GM19455 (cell line): Measurements from ENCODE around the gene DCP1B.

Source experiments
- ATAC-seq: cut with Tn5 transposase; IDR thresholded peaks from one replicate; pipeline ENCODE4 v1.9.1; 2021; ENCODE audit not compliant: unreplicated experiment

Gene DCP1B

DNA sequence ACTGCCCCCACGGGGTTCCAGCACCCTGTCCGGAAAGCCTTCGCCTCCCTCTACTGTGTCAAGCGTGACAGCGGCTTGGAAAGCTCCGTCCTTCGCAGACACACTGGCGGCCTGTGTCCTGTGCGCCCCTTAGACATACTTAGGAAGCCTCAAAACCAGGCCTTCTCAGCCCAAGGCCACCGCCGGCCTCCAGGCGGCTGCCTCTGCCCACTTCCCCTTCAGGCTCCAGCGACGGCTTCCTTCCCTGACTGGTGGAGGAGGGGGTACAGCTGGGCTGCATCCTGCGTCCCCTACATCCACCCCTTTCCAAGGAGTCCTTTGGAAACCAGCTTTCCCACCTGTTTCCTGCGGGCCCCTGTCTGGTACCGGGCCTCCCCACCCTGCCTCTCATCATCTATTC lies 83.3 kb downstream of the DCP1B start:
- no peak for ATAC-seq

DNA sequence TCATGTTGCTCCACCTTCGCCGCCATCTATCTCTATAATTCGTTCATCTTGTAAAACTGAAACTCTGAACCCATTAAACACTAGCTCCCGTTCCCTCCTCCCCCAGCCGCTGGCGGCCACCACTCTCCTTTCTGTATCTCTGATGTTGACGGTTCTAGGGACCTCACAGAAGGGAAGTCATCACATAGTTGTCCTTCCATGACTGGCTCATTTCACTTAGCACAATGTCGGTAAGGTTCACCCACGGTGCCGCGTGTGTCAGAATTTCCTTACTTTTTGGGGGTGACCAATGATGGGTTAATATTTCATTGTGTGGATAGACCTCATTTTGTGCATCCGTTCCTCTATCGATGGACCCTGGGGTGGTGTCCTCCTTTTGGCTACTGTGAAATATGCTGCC lies 83.8 kb downstream of the DCP1B start:
- ATAC-seq = no peak

- ATAC-seq = no peak
Measured at GRCh38 chr12:1919763-1920162, 84.5 kb downstream of the DCP1B start.

DNA sequence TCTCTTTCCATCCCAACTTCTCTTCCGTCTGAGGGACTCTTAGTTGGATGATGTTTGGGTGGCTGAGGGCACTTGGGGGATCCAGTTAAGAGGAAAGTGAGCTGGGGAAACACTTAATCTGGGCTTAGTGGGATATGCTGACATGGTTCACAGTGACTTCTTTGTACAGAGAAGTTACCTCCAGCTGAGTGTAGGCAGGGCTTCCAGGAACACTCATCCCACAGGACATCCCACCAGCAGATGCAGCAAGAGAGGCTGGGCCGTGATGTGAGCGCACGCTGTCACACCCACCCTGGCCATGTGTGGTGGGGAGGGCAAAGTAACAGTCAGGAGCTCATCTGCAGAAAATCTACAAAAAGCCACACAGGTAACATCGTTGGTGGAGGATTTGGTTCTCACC lies 85.0 kb downstream of the DCP1B start:
- ATAC-seq = no peak

GRCh38 chr12:1918884-1919236 lies 85.4 kb downstream of the DCP1B start:
- no peak for ATAC-seq

GRCh38 chr12:1918081-1918883 lies 86.0 kb downstream of the DCP1B start, which contains the start of gene CACNA2D4:
TSS of gene CACNA2D4 (minus strand) at chr12:1918652. CDS start at chr12:1918473, 179 bp downstream.
- no peak for ATAC-seq

- no peak for ATAC-seq
Measured at GRCh38 chr12:1917172-1918070, 86.8 kb downstream of the DCP1B start.

DNA sequence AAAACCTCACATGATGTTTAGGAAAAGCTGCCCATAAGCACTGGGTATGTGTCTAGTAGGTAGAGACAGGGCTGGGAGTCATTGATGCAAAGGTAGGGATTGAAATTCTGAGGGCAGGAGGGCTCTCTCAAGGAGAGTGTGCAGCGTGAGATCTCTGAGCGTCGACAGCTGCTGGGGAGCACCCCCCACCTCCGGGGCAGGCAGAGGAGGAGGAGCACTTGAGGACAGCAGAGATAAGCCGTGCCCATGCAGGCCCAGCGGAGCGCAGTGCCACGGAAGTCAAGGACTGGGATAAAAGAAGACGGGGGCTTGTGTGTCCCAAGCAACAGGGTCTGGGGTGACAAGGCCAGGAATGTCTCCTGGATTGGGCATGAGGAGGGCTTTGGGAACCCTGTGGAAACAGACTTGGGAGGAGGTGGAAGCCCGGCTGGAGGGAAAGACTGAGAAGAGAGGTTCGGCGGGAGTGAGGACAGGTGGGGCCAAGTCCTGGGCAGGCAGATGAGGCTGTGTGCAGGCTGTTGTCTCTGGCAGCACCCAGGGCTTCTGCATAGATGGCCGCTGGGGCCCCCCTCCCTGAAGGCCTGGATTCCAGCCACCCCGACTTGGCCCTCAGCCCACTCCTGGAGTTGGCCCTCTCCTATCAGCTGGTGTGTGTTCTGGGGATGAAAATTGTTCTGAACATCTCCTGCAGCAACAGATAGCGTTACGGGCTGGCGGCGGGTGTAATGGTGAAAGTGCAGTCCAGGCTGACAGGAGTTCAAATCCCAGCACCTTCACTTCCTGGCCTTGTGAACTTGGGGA lies 87.7 kb downstream of the DCP1B start:
- ATAC-seq = no peak

- ATAC-seq = no peak
Measured at GRCh38 chr12:1915082-1915968, 88.9 kb downstream of the DCP1B start.

DNA sequence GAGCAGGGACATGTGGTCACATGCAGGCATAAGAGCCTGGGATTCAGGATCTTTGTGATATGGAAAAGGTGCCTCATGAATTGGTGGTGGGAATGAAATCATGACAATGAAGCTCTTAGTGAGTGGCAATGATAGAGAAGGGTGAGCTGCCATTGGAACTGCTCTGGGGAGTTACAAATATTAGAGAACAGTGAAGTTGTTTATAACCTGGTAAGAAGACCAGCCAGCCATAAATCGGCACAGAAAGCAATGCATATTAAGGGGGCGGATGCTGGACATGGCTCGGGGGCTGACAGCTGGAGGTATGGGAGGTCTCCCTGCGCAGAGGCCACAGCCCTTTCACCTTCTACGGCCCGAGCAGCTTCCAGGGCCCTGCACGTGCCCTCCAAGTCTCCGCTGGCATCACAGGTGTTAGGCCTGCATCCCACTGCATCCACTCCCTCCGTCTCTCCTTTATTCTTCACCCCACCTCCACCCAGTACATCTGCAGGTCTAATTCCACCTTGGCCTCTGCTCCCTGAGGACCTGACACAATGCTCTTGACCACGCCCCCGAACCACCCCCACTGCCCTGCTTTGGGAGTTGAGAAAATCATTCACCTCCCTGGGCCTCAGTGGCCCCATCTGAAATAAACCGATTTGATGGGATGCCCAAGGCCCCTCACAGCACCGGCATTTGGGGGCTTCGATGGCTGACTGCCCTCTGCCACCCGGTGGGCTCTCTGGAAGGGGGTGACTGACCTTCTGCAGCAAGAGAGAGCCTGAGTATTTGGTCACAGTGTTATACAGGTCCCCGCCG lies 89.9 kb downstream of the DCP1B start:
- ATAC-seq = no peak

- ATAC-seq = no peak
Measured at GRCh38 chr12:1913377-1914113, 90.7 kb downstream of the DCP1B start.

DNA sequence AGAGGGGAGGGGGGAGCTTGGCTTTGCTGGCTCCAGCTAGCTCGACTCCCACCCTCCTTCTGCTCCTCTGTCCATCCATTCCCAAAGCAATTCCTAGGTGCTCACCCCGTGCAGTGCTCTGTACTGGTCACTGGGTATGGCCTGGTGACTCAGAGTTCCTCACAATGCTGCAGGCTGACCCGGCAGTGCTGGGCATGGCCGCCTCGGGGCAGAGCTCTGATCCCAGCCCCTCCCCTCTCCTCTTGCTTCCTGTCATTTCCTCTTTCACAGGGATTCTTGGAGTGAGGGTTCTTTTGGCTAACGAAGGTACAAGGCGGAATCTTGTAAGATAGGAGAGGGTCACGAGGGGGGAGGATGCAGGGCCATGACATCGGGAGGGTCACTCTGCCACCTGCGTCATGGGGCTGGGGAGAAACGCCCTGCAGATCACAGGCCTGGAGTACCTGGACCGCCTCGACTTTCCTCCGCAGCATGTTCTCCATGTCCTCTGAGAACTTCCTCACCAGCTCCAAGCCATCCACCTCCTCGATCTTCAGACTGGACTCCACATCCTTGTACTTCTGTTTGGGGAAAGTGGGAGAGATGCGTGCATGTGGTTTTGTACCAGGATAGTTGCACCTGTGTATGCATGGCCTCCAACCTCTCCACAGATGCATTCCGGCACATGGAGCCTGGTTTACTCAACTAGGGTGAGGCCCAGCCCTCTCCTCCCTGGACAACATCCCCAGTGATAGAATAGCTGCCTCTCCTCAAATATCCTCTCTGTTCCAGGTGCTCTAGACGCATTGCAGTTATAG lies 91.5 kb downstream of the DCP1B start:
- no peak for ATAC-seq

- ATAC-seq = no peak
Measured at GRCh38 chr12:1911598-1912575, 92.4 kb downstream of the DCP1B start.

DNA sequence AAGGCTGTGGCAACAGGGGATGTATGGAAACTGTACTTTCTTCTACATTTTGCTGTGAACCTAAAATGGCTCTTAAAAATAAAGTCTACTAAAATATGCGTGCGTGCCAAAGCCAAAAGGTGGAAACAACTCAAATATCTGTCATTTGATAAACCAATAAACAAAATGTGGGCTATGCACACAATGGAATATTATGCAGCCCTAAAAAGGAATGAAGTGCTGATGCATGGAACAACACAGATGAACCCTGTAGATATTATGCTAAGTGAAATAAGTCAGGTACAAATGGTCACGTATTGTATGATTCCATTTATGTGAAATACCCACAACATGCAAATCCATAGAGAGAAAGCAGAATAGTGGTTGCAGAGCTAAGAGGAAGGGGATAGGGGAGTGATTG lies 93.8 kb downstream of the DCP1B start:
- ATAC-seq = no peak

DNA sequence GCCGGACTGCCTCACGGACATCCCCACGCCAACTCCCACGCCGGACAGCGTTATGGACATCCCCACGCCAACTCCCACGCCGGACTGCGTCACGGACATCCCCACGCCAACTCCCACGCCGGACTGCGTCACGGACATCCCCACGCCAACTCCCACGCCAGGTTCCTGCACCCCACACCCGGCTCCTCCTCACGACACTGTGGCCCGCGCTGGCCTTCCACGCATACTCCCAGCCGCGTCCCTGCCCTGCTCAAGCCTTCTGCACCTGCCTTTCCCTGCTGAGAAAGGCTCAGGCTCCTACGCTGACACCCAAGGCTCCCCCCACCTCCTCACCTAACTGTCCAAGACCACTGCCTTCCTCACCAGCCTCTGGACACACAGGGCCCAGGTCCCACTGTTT lies 95.5 kb downstream of the DCP1B start:
- ATAC-seq = no peak

DNA sequence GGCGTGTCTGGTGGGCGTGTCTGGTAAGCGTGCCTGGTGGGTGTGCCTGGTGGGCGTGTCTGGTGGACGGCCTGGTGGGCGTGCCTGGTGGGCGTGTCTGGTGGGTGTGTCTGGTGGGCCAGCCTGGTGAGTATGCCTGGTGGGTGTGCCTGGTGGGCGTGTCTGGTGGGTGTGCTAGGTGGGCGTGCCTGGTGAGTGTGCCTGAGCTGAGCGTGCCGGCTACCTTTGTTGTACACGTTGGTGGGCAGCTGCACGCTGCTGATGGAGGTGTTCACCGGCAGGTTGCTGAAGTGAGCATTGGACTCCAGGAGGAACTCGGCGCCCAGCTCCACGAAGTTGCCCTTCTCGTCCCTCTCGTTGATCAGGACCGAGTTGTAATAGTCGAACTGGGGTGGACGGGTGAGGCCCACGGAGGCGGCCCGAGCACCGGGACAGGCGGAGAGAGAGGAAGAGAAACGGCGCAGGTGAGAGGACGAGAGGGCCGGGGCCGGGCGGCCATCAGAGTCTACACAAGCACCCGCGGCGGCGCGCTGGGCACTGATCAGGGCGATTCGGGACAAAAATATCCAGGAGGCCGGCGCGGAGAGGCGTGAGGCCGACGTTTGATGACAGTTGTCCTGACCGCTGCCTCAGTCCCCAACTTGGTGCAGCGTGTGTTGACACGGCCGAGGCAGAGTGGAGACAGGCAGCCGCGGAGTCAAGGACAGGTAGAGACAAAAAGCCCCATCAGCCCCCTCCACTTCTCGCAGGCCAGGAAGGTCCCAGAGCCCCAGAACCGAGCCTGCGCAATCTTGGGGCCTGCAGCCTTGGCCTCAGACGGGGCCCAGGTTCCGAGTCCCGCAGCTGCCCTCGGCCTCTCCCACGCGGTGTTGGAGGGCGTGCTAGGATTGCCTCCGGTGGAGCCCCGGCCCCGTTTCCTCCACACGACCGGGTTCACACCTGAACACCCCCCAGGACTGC lies 96.3 kb downstream of the DCP1B start:
- ATAC-seq = no peak
